GM23338 (cell line): Measurements from ENCODE around the gene GIMAP5. TPM values are rescaled to one million over a fixed set of nuclear protein-coding genes. Genes with fewer than 3 reads are reported as not detected.

Source experiments
- ATAC-seq: fragments of 200-7000 bp; cut with Tn5 transposase; 3 replicates; pipeline ENCODE4 v1.9.1; 2020
- DNase-seq: peaks from one replicate; pipeline ENCODE4 v3.0.0-alpha.2; 2015; ENCODE audit warnings: low spot score
- H2AFZ ChIP-seq: fragments of 200-600 bp; sonication (generic); 2 replicates; pipeline ENCODE4 v1.8.0; 2016; ENCODE audit warnings: antibody characterized with exemption, mild to moderate bottlenecking, moderate library complexity
- H3F3A ChIP-seq: fragments of 200-600 bp; sonication (generic); replicated peaks from 2 replicates; pipeline ENCODE4 v1.8.0; 2017; ENCODE audit warnings: antibody characterized with exemption, mixed run types, low read depth
- H3K27ac ChIP-seq: fragments of 200-600 bp; sonication (generic); 2 replicates; pipeline ENCODE4 v1.6.1; 2016; ENCODE audit warnings: low read depth
- H3K27me3 ChIP-seq: fragments of 200-600 bp; sonication (generic); 2 replicates; pipeline ENCODE4 v1.8.0; 2016; ENCODE audit warnings: mild to moderate bottlenecking, mixed run types, moderate library complexity; ENCODE audit not compliant: insufficient read depth
- H3K36me3 ChIP-seq: fragments of 200-600 bp; sonication (generic); 2 replicates; pipeline ENCODE4 v1.8.0; 2016; ENCODE audit warnings: mild to moderate bottlenecking; ENCODE audit not compliant: insufficient read depth
- H3K4me1 ChIP-seq: fragments of 200-600 bp; sonication (generic); 2 replicates; pipeline ENCODE4 v1.8.0; 2016; ENCODE audit warnings: mild to moderate bottlenecking, moderate library complexity; ENCODE audit not compliant: insufficient read depth
- H3K4me2 ChIP-seq: fragments of 200-600 bp; sonication (generic); 2 replicates; pipeline ENCODE4 v1.7.1; 2017; ENCODE audit warnings: mixed run types
- H3K4me3 ChIP-seq: fragments of 200-600 bp; sonication (generic); 2 replicates; pipeline ENCODE4 v1.6.1; 2016; ENCODE audit warnings: mixed run types
- H3K79me2 ChIP-seq: fragments of 200-600 bp; sonication (generic); replicated peaks from 2 replicates; pipeline ENCODE4 v1.8.0; 2017; ENCODE audit warnings: mild to moderate bottlenecking; ENCODE audit not compliant: insufficient read depth
- H3K9me2 ChIP-seq: fragments of 200-600 bp; sonication (generic); 2 replicates; pipeline ENCODE4 v1.8.0; 2017; ENCODE audit not compliant: insufficient read depth
- H4K20me1 ChIP-seq: fragments of 200-600 bp; sonication (generic); replicated peaks from 2 replicates; pipeline ENCODE4 v1.8.0; 2017; ENCODE audit warnings: mild to moderate bottlenecking; ENCODE audit not compliant: insufficient read depth
- H3K27ac Mint-ChIP-seq: 2 replicates; pipeline ENCODE4 v1.8.0; 2020; ENCODE audit warnings: inconsistent platforms, mild to moderate bottlenecking, moderate library complexity, mixed read lengths
- H3K27me3 Mint-ChIP-seq: 3 replicates; pipeline ENCODE4 v1.8.0; 2022; ENCODE audit warnings: low read depth, mild to moderate bottlenecking, moderate library complexity, mixed read lengths, inconsistent platforms; ENCODE audit not compliant: insufficient read depth, poor library complexity
- H3K36me3 Mint-ChIP-seq: 3 replicates; pipeline ENCODE4 v1.8.0; 2021; ENCODE audit warnings: low read depth, mild to moderate bottlenecking, inconsistent platforms, moderate library complexity, mixed read lengths
- H3K4me1 Mint-ChIP-seq: 3 replicates; pipeline ENCODE4 v1.8.0; 2020; ENCODE audit warnings: mild to moderate bottlenecking, inconsistent platforms, mixed read lengths
- H3K4me3 Mint-ChIP-seq: 3 replicates; pipeline ENCODE4 v1.8.0; 2021; ENCODE audit warnings: moderate library complexity, mild to moderate bottlenecking, inconsistent platforms, mixed read lengths
- H3K9me3 Mint-ChIP-seq: 3 replicates; pipeline ENCODE4 v1.8.0; 2020; ENCODE audit warnings: moderate library complexity, mild to moderate bottlenecking, inconsistent platforms, mixed read lengths
- CREB1 ChIP-seq: fragments of 250-450 bp; sonication (Bioruptor Pico); IDR thresholded peaks from 2 replicates; pipeline ENCODE4 v1.5.0; 2020; ENCODE audit warnings: low read depth, mild to moderate bottlenecking, moderate library complexity
- ETS1 ChIP-seq: IDR thresholded peaks from 2 replicates; pipeline ENCODE4 v1.6.1; 2016; ENCODE audit warnings: antibody characterized with exemption
- EZH2 ChIP-seq: fragments of 200-600 bp; sonication (generic); IDR thresholded peaks from one replicate; pipeline ENCODE4 v1.8.0; 2017; ENCODE audit warnings: antibody characterized with exemption, mild to moderate bottlenecking, low read depth; ENCODE audit not compliant: unreplicated experiment
- EZH2phosphoT487 ChIP-seq: fragments of 200-600 bp; sonication (generic); IDR thresholded peaks from one replicate; pipeline ENCODE4 v1.8.1; 2018; ENCODE audit warnings: antibody characterized with exemption; ENCODE audit not compliant: unreplicated experiment
- JUNB ChIP-seq: IDR thresholded peaks from one replicate; pipeline ENCODE4 v1.6.1; 2016; ENCODE audit warnings: antibody characterized with exemption; ENCODE audit not compliant: unreplicated experiment
- POLR2AphosphoS5 ChIP-seq: IDR thresholded peaks from 2 replicates; pipeline ENCODE4 v1.6.1; 2016; ENCODE audit warnings: antibody characterized with exemption, low read depth
- STAT1 ChIP-seq: IDR thresholded peaks from one replicate; pipeline ENCODE4 v1.6.1; 2016; ENCODE audit warnings: antibody characterized with exemption; ENCODE audit not compliant: unreplicated experiment
- ZNF331 ChIP-seq: fragments of 250-450 bp; sonication (Bioruptor Pico); IDR thresholded peaks from 2 replicates; pipeline ENCODE4 v1.5.0; 2020; ENCODE audit warnings: low read depth, mild to moderate bottlenecking, moderate library complexity
- polyA plus RNA-seq: library from polyadenylated mRNA; unstranded; fragments of >200 nt; fragmentation: Nextera tagmentation; extraction: Ambion mirVana; gene quantifications from 2 replicates; pipeline ENCODE4 v1.2.1, GENCODE V29; 2016
- total RNA-seq: library from RNA; depleted of rRNA; stranded (reverse); fragments of >200 nt; shearing (Covaris generic); gene quantifications from 2 replicates; pipeline ENCODE4 v1.2.3, GENCODE V29; 2014
- TF ChIP-seq, protein P1 (sequence below), 2 experiments: fragments of 200-600 bp in 1 of 2; sonication (generic) in 1 of 2; conservative IDR thresholded peaks; 2 replicates each; pipeline versions ENCODE4 v1.5.1 to v1.6.1; 2016 to 2017; ENCODE audit warnings: antibody characterized with exemption in 2 of 2, low read depth in 2 of 2, mild to moderate bottlenecking in 2 of 2, moderate library complexity in 1 of 2
- TF ChIP-seq, protein P2 (sequence below): fragments of 250-450 bp; sonication (Bioruptor Pico); IDR thresholded peaks from 2 replicates; pipeline ENCODE4 v1.5.0; 2020; ENCODE audit warnings: mild to moderate bottlenecking, moderate library complexity

GIMAP5 gene
- total and polyA plus RNA-seq, 2 experiments from 2014 or later = not detected

- no peaks in the 10 kb centered on the region for H3K36me3 Mint-ChIP-seq
- H3F3A ChIP-seq = no peaks in the 10 kb centered on the region
- no peaks in the 10 kb centered on the region for H3K79me2 ChIP-seq
- H3K27me3 Mint-ChIP-seq = peaks cover 67% of the 10 kb centered on the region
- H3K4me3 ChIP-seq = no peak overlapping the region
- no peak overlapping the region for H3K27ac Mint-ChIP-seq
- no peak overlapping the region for H3K4me2 ChIP-seq
- no peaks in the 10 kb centered on the region; the same call in 1 of the 3 replicates for H3K9me3 Mint-ChIP-seq
- no peak for TF ChIP-seq POLR2AphosphoS5
- no peak for TF ChIP-seq ZNF331 (CRISPR knock-in tag)
- TF ChIP-seq JUNB = no peak
- no peak for TF ChIP-seq EZH2phosphoT487
- no peak for TF ChIP-seq EZH2
- TF ChIP-seq ETS1 = no peak
- TF ChIP-seq CREB1 = no peak
- TF ChIP-seq, protein P1, sequence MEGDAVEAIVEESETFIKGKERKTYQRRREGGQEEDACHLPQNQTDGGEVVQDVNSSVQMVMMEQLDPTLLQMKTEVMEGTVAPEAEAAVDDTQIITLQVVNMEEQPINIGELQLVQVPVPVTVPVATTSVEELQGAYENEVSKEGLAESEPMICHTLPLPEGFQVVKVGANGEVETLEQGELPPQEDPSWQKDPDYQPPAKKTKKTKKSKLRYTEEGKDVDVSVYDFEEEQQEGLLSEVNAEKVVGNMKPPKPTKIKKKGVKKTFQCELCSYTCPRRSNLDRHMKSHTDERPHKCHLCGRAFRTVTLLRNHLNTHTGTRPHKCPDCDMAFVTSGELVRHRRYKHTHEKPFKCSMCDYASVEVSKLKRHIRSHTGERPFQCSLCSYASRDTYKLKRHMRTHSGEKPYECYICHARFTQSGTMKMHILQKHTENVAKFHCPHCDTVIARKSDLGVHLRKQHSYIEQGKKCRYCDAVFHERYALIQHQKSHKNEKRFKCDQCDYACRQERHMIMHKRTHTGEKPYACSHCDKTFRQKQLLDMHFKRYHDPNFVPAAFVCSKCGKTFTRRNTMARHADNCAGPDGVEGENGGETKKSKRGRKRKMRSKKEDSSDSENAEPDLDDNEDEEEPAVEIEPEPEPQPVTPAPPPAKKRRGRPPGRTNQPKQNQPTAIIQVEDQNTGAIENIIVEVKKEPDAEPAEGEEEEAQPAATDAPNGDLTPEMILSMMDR (conservative IDR thresholded peaks at IDR 0.05; ENCODE audit: low read depth in 2 of 2) = no peak
- TF ChIP-seq, protein P2, sequence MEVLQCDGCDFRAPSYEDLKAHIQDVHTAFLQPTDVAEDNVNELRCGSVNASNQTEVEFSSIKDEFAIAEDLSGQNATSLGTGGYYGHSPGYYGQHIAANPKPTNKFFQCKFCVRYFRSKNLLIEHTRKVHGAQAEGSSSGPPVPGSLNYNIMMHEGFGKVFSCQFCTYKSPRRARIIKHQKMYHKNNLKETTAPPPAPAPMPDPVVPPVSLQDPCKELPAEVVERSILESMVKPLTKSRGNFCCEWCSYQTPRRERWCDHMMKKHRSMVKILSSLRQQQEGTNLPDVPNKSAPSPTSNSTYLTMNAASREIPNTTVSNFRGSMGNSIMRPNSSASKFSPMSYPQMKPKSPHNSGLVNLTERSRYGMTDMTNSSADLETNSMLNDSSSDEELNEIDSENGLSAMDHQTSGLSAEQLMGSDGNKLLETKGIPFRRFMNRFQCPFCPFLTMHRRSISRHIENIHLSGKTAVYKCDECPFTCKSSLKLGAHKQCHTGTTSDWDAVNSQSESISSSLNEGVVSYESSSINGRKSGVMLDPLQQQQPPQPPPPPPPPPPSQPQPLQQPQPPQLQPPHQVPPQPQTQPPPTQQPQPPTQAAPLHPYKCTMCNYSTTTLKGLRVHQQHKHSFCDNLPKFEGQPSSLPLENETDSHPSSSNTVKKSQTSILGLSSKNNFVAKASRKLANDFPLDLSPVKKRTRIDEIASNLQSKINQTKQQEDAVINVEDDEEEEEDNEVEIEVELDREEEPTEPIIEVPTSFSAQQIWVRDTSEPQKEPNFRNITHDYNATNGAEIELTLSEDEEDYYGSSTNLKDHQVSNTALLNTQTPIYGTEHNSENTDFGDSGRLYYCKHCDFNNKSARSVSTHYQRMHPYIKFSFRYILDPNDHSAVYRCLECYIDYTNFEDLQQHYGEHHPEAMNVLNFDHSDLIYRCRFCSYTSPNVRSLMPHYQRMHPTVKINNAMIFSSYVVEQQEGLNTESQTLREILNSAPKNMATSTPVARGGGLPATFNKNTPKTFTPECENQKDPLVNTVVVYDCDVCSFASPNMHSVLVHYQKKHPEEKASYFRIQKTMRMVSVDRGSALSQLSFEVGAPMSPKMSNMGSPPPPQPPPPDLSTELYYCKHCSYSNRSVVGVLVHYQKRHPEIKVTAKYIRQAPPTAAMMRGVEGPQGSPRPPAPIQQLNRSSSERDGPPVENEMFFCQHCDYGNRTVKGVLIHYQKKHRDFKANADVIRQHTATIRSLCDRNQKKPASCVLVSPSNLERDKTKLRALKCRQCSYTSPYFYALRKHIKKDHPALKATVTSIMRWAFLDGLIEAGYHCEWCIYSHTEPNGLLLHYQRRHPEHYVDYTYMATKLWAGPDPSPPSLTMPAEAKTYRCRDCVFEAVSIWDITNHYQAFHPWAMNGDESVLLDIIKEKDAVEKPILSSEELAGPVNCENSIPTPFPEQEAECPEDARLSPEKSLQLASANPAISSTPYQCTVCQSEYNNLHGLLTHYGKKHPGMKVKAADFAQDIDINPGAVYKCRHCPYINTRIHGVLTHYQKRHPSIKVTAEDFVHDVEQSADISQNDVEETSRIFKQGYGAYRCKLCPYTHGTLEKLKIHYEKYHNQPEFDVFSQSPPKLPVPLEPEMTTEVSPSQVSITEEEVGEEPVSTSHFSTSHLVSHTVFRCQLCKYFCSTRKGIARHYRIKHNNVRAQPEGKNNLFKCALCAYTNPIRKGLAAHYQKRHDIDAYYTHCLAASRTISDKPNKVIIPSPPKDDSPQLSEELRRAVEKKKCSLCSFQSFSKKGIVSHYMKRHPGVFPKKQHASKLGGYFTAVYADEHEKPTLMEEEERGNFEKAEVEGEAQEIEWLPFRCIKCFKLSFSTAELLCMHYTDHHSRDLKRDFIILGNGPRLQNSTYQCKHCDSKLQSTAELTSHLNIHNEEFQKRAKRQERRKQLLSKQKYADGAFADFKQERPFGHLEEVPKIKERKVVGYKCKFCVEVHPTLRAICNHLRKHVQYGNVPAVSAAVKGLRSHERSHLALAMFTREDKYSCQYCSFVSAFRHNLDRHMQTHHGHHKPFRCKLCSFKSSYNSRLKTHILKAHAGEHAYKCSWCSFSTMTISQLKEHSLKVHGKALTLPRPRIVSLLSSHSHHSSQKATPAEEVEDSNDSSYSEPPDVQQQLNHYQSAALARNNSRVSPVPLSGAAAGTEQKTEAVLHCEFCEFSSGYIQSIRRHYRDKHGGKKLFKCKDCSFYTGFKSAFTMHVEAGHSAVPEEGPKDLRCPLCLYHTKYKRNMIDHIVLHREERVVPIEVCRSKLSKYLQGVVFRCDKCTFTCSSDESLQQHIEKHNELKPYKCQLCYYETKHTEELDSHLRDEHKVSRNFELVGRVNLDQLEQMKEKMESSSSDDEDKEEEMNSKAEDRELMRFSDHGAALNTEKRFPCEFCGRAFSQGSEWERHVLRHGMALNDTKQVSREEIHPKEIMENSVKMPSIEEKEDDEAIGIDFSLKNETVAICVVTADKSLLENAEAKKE (CRISPR knock-in tag) = no peak
- TF ChIP-seq STAT1 = no peak
- peaks cover 87% of the 10 kb centered on the region for H3K27me3 ChIP-seq
- no peaks in the 10 kb centered on the region for H3K4me1 ChIP-seq
- DNase-seq (no peak), ATAC-seq (no peak)
- H3K27ac ChIP-seq = no peak overlapping the region
- H4K20me1 ChIP-seq = no peaks in the 10 kb centered on the region; the same call in 1 of the 2 replicates
- no peaks in the 10 kb centered on the region for H3K36me3 ChIP-seq
- H3K9me2 ChIP-seq = no peaks in the 10 kb centered on the region
- H3K4me1 Mint-ChIP-seq = no peaks in the 10 kb centered on the region
- no peak overlapping the region for H2AFZ ChIP-seq
- H3K4me3 Mint-ChIP-seq = no peak overlapping the region
Observed at GRCh38 chr7:150748376-150748775, 11.2 kb downstream of the GIMAP5 start.
